ENCODE data around the gene SLC13A2. TPM values are rescaled to one million over a fixed set of nuclear protein-coding genes. Genes with fewer than 3 reads are reported as not detected.

Gene SLC13A2
- polyA plus RNA-seq, 3 donors, result 0.03 to 0.09 TPM; not detected in 1

DNA sequence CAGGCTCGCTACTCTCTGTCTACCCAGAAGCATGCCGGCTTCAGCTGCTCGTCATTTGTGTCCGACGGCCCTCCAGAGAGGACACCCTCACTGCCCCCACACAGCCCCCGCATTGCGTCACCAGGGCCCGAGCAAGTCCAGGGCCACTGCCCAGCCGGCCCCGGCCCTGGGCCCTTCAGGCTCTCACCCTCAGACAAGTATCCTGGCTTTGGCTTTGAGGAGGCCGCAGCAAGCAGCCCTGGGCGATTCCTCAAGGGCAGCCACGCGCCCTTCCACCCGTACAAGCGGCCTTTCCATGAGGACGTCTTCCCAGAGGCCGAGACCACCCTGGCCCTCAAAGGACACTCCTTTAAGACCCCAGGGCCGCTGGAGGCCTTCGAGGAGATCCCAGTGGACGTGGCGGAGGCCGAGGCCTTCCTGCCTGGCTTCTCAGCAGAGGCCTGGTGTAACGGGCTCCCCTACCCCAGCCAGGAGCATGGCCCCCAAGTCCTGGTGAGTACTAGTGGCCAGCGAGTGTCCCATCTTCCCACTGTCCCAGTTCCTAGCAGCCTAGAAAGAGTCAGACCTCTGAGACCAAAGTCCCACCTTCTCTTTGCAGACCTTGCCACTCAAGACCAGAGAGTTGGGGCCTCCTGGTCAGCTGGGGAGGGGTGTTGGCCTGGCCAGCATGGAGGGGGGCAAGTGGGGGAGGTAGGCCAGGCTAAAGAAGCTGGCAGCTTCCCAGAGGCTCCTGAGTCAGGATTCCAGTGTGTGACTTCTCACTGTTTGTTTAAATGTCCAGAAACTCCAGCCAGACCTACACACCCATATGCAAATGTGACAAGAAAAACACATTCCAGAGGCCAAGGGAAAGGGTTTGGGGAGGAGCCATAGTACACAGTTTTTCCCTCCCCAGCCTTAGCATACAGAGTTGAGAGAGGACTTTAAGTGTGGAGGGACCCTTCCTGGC is 51.3 kb downstream of the SLC13A2 start:
- no peak overlapping the region for H3K27ac ChIP-seq (ENCODE audit: low read depth, low read length)

DNA sequence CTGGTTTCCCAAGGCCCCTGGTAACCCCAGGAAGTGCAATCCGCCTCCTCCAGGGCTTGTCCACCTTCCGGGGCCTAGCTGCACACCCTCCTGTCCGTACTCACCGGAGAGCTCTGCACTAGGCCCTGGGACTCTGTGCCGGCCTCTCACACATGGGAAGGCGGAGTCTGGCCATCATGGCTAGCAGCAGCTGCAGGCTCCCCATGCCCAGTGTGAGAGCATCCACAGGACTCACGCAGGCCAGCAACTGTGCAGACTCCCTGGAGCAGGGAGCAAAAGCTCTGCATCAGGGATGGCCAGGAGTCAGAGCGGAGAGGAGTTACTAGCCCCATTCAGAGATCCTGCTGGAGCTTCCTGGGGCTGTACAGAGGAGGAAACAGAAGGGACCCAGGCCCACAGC is 52.9 kb downstream of the SLC13A2 start:
- WGBS, 3 donors, result 52 to 77% (median 75%) methylated on average over 8 of the region's 8 CpGs
- no peak overlapping the region for H3K27ac ChIP-seq (ENCODE audit: low read depth, low read length)

More for the DNA sequence above, 51.3 kb downstream of the SLC13A2 start:
- WGBS, 3 donors, result 85 to 88% (median 86%) methylated on average over 25 of the region's 25 CpGs

DNA sequence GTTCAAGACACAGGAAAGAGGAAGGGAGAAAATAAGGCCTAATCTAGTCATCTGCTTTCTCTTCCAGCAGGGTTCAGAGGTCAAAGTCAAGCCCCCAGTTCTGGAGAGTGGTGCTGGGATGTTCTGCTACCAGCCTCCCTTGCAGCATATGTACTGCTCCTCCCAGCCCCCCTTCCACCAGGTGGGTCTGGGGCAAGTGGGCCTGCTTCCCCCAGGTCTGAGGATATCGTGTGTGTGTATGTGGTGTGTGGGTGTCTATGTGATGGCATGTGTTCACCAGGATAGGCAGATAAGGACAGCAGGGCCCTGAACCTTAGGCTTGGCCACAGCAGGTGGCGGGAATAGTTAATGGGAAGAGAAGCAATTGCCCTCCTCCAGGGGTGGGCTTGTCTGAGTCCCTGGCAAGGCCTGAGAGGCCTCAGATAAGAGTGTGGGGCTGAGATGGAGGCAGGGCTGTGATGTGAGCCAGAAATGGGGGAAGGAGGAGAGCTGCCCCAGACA is 53.8 kb downstream of the SLC13A2 start:
- WGBS, 3 donors, result 89 to 94% (median 93%) methylated on average over 2 of the region's 2 CpGs
- H3K27ac ChIP-seq (ENCODE audit: low read depth, low read length), result no peak overlapping the region

DNA sequence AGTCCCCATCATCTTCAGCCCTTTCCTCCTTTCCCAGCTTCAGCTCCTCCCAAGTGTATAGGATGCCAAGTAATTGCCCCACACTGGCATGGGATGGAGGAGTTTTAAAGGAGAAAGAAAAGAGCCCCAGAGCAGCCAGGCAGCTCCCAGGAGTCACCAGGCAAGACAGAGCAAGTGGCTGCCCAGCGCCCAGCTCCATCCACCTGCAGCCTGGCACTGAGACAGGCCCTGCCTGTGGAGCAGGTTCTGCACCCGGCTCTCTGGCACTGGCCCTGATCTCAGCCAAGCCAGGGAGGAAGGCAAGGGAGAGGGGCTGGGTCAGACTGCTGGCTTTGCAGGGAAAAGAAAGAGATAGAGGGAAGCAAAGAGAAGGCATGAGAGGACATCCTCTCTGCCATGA is 54.4 kb downstream of the SLC13A2 start:
- 24 to 96% (median 86%) methylated on average over 2 of the region's 2 CpGs for WGBS, 3 donors
- H3K27ac ChIP-seq (ENCODE audit: low read depth, low read length), result no peak overlapping the region

DNA sequence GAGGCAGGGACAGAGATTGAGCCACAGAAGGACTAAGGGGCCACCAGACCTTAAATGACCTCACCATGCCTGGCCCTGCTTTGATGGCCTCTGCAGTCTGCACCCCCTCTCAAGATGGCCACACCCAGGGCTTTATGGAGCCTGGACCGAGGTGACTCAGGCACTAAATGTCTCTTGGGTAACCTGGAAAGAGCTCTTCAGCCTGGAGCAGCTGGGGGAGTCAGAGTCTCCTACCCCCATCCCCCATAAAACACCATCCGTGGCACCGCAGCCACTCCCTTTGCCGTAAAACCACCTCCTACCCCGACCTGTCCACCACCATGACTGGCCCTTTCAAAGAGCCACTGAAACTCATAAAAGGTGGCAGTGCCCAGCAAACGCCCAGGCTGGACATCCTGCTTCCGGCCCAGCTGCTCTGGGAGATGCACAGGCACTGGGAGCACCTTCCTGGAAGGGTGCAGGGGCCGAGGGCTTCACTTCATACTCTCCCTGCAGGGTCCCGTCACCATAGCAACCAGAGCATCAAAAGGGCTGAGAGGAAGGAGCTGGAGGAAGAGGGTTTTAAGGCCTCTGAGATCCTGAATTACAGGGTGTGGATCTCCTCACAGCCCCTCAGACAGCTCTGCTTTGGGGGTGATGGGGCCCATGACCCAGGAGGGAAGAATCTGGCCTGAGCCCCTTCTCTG is 55.0 kb downstream of the SLC13A2 start:
- H3K27ac ChIP-seq (ENCODE audit: low read depth, low read length), result no peak overlapping the region
- WGBS, 3 donors, result 73 to 88% (median 78%) methylated on average over 9 of the region's 9 CpGs

DNA sequence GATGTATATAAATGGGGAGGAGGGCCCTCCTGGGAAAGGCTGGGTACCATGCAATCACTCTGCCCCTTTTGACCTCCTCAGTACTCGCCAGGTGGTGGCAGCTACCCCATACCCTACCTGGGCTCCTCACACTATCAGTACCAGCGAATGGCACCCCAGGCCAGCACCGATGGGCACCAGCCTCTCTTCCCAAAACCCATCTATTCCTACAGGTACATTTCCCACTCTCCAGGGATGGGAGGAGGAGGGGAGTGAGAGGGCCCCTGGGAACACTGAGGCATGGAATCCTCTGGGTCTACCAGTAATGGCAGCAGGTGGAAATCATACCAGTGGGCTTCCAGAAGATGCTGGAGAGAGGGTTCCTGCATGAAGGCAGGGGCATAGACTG is 55.6 kb downstream of the SLC13A2 start:
- H3K27ac ChIP-seq (ENCODE audit: low read depth, low read length), result no peak overlapping the region
- 90 to 95% (median 92%) methylated on average over 3 of the region's 3 CpGs for WGBS, 3 donors

DNA sequence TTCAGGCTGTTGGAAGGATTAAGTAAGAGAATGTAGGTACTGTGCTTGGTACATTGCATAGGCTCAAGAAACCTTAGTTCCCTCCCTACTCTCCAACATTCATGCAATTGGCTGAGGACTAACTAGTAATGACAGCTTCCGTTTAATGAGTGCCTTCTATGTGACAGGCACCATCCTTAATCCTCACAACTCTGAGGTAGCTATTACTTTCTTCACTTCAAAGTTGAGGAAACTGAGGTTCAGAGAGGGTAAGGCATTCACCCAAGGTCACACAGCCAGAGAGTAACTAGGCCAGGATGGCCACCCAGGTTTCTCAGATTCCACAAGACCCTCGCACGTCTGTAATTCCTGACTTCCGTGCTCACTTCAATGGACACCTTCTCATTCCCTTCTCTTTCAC is 56.8 kb downstream of the SLC13A2 start:
- WGBS, 3 donors, result 87 to 89% (median 88%) methylated on average over 4 of the region's 4 CpGs
- no peak overlapping the region for H3K27ac ChIP-seq (ENCODE audit: low read depth, low read length)

DNA sequence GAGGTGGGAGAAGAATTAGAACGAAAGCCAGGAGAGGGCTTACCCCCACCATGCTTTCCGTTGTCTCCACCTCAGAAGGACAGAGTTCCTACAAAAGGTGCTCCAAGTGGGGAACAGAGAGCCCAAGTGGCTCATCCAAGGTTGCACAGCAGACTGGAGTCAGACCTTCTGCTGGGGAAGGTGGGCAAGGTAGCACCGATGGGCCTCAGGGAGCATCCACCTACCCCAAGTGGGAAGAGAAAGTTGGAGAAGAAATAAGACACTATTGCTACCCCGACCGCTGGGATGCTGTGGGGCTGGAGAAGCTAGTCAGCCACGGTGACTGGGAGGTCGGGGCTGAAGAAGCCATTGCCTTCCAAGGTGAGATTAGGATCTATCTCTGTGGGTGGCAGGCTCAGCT is 57.5 kb downstream of the SLC13A2 start:
- no peak overlapping the region for H3K27ac ChIP-seq (ENCODE audit: low read depth, low read length)
- 76 to 80% (median 77%) methylated on average over 7 of the region's 7 CpGs for WGBS, 3 donors

DNA sequence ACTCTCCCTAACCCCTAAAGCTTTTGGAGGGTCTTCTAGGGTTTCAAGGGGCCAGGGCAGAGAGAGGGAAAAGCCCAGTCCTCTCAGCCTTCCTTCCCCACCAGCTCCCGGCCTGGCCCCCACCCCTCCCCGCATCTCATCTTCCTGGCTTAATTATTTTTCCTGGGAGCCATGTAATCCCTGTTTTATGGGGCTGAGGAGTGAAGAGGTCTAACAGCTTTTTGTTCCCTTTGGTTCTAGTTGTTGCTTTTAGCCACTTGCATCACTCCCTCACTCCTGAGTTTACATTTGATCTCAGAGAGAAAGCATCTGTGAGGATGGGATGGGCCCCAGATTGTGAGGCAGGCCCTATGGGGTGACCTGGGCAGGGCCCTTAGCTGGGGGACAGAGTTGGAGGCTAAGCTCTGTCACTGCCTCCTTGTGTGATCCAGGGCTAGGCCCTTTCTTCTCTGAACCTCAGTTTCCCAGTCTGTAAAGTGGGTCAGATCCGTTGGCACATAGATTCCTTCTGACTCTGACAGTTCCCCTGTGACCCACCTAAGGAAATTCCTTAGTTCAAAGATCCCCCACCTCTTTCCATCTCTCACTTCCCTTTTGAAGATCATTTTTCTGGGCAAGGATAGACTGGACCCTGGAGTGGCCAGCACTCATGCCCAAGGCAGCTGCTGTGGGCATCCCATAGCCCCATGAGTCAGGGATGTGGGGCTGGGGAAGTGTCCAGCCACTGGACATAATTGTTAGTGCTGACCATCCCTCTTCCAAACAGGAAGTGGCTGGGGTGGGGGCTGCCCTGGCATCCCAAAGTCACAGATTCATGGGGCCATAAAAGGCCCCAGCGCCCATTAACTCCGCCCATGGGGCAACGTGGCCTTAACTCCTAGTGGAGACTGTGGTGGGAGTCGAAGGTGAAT is 58.9 kb downstream of the SLC13A2 start:
- H3K27ac ChIP-seq (ENCODE audit: low read depth, low read length), result no peak overlapping the region
- WGBS, 3 donors, result 72 to 92% (median 78%) methylated on average over 7 of the region's 7 CpGs

DNA sequence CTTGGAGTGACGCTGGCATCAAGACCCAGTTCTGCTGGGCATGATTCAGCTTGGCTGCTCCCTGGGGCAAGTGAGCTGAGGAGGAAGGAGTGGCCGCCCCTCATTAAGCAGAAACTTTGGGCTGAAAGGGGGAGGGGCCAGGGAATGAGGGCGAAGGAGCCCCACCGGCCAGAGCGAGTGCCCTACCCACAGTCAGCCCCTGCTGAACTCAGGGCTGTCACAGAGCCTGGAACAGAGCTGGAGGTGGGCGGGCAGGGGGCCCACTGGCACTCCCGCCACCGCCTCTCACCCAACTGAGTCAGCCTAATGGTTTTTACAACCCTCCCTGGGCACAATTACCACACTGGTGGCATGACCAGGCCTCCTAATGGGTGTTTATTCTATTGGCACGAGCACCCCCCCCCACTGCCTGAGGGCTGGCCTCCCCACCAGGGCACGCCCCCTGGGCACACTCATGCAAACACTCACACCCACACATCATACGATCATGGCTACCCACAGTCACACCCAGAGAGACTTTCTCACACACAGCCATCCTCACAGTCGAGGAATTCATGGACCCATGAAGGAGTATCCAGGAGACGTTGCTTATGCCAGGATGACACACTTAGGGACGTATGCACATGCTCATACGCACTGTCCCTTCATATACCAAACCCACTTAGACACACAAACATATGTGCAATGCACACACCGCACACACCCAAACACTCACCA is 59.8 kb downstream of the SLC13A2 start:
- no peak overlapping the region for H3K27ac ChIP-seq (ENCODE audit: low read depth, low read length)
- WGBS, 3 donors, result 74 to 82% (median 81%) methylated on average over 16 of the region's 16 CpGs

DNA sequence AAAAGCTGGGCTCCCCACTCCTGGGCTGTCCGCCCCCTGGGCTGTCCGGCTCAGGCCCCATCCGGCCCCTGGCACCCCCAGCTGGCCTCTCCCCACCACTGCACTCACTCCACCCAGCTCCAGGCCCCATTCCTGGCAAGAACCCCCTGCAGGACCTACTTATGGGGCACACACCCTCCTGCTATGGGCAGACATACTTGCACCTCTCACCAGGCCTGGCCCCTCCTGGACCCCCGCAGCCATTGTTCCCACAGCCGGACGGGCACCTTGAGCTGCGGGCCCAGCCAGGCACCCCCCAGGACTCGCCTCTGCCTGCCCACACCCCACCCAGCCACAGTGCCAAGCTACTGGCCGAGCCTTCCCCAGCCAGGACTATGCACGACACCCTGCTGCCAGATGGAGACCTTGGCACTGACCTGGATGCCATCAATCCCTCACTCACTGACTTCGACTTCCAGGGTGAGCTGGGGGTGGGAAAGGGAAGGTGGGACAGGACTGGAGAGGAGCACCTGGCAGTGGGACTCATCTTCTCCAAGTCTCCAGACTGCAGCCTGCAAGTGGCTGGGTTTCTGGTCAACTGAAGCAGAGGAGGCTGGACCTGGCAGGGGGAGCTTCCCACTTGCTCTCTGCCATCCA is 61.4 kb downstream of the SLC13A2 start:
- WGBS, 3 donors, result 86 to 87% (median 86%) methylated on average over 10 to 11 of the region's 11 CpGs
- H3K27ac ChIP-seq (ENCODE audit: low read depth, low read length), result no peak overlapping the region

DNA sequence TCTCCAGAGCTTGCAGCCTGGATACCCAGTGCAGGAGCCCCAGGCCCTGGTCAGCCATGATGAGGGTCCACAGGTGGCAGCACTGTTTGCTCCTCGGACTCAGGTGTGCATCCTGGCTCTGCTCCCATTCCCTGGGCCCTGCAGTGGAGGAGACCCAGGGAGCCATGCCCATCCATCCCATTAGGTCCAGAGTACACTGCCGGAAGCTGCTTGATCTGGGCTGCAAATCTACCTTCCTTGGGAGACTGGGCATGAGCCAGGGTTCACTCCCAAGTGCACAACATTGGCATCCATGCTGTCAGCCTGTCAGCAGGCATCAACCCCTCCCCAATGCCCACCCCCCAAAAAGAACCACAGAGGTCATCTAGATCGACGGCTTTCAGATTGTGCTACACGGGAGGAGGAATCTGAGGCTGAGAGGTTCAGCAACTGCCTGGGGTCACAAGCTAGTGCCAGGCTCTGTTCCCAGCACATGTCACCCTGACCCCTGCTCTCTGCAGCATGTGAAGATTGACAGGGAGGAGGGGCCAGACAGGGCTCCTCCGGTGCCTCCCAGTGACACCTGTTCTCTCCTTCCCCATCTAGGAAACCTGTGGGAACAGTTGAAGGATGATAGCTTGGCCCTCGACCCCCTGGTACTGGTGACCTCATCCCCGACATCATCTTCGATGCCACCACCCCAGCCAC is 63.2 kb downstream of the SLC13A2 start:
- WGBS, 3 donors, result 53 to 68% (median 67%) methylated on average over 9 of the region's 9 CpGs
- no peak overlapping the region for H3K27ac ChIP-seq (ENCODE audit: low read depth, low read length)

DNA sequence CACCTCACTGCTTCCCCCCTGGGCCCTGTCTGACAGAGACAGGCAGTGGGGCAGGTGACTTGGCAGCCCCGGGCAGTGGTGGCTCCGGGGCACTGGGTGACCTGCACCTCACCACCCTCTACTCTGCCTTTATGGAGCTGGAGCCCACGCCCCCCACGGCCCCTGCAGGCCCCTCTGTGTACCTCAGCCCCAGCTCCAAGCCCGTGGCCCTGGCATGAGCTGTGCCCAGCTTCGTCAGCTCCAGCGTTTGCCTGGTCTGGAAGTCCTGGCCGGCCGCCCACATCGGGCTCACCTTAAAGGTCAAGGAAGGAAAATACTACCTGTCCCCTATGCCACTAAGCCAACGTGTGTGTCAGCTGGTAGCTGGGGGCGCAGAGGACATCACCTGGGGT is 63.8 kb downstream of the SLC13A2 start:
- WGBS, 3 donors, result 49 to 80% (median 71%) methylated on average over 11 to 12 of the region's 12 CpGs
- no peak overlapping the region for H3K27ac ChIP-seq (ENCODE audit: low read depth, low read length)

DNA sequence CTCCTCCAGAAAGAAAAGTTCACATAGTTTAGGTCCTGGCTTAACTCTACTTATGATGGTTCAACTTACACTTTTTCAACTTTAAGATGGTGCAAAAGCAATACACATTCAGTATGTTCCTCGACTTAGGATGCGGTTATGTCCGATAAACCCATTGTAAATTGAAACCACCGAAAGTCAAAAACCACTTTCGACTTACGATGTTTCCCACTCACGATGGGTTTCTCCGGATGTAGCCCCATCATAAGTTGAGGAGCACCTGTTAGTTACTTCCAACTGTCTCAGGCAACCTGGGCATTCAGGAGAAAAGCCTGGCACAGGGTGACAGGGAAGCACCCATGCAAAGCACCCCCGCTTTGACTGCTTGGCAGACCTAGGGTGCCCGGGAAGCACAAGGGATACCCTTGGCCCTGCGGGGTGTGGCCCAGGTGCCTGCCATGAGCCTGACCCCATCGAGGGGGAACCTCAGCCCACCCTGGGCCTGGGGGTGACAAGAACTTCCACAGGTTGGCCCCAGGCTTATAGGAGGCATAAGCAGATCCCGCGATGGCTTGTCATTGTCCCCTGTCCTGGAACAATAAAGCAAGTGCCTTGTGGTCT is 65.0 kb downstream of the SLC13A2 start:
- no peak overlapping the region for H3K27ac ChIP-seq (ENCODE audit: low read depth, low read length)
- 86 to 89% (median 87%) methylated on average over 14 of the region's 14 CpGs for WGBS, 3 donors

DNA sequence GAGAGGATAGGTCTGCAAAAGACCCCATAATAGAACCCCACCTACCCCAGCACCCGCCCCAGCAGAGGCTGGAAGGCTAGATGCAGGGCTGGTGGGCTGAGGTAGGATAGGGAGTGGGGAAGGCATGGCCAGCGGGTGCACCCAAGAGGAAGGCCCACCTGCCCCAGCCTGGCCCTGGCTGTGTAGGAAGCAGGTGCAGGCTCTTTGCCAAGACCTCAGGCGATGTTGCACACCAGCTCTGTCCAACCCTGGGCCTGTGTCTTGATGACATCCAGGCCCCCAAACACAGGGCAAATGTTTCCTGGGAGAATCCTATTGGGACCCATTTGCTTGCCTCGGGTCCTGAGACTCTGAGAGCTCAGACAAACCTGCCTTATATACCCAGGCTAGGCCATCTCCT is 66.8 kb downstream of the SLC13A2 start:
- 72 to 83% (median 81%) methylated on average over 4 of the region's 4 CpGs for WGBS, 3 donors

DNA sequence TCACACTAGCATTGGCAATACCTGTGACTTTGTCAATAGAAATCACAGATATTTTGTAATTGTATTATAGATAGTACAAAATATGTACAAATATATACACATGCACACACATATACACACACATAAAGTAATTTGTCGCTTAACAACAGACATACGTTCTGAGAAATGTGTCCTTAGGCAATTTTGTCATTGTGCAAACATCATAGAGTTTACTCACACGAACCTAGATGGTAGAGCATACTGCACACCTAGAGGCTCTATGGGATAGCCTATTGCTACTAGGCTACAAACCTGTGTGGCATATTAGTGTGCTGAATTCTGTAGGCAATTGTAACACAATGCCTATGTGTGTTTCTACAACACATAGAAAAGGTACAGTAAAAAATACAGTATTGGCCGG is 68.0 kb downstream of the SLC13A2 start:
- H3K27ac ChIP-seq (ENCODE audit: low read depth, low read length), result no peak overlapping the region
- 73 to 91% (median 88%) methylated on average over 4 of the region's 4 CpGs for WGBS, 3 donors

More for the DNA sequence above, 66.8 kb downstream of the SLC13A2 start:
- no peak overlapping the region for H3K27ac ChIP-seq (ENCODE audit: low read depth, low read length)
